ENCODE results near the gene TMUB1. TPM values are rescaled to one million over a fixed set of nuclear protein-coding genes. Genes with fewer than 3 reads are reported as not detected.
A peak's percentile ranks its signal among the peaks of the same experiment; 100 is the strongest.

TMUB1 gene
- total RNA-seq, 4 donors from 2014 or later, result 38.4 to 57.2 (median 44.7) TPM

GRCh38 chr7:151089893-151090730, 6.8 kb upstream of the TMUB1 start:
- peaks cover 11 to 89% (median 50%) of the 10 kb centered on the region in 3 donors for H3K4me1 ChIP-seq
- H3K9me3 ChIP-seq, result no peaks in the 10 kb centered on the region
- no peak for ATAC-seq
- H3K4me3 ChIP-seq, result peak overlapping the region in 1 of 2 donors; percentile 88
- H3K36me3 ChIP-seq, result peaks cover 0 to 14% of the 10 kb centered on the region in 2 donors
- no peaks in the 10 kb centered on the region for H3K27me3 ChIP-seq
- H3K27ac ChIP-seq, result peak overlapping the region; percentile 74 to 98 (median 91)
- WGBS, 2 donors (ENCODE audit: low coverage in 1 of 2), result 40 to 78% methylated on average over 3 to 14 of the region's 22 CpGs
- TF ChIP-seq EP300 (IDR thresholded peaks at IDR 0.05) (no peak), POLR2AphosphoS5 (IDR thresholded peaks at IDR 0.05) (peak; percentile 3)

GRCh38 chr7:151088856-151089699, 5.8 kb upstream of the TMUB1 start:
- WGBS, 2 donors (ENCODE audit: low coverage in 1 of 2), result 5 to 6% methylated on average over 9 to 26 of the region's 30 CpGs
- no peak for TF ChIP-seq EP300 (IDR thresholded peaks at IDR 0.05)
- no peak for TF ChIP-seq POLR2AphosphoS5 (IDR thresholded peaks at IDR 0.05)
- no peak for TF ChIP-seq POLR2A (IDR thresholded peaks at IDR 0.05)
- no peak for TF ChIP-seq CTCF (IDR thresholded peaks at IDR 0.05)
- H3K4me1 ChIP-seq, result peaks cover 11 to 83% (median 48%) of the 10 kb centered on the region in 3 donors
- no peaks in the 10 kb centered on the region for H3K27me3 ChIP-seq
- peak overlapping the region; percentile 88 to 93 for H3K4me3 ChIP-seq
- H3K9me3 ChIP-seq, result no peaks in the 10 kb centered on the region
- H3K36me3 ChIP-seq, result peaks cover 0 to 14% of the 10 kb centered on the region in 2 donors
- peak; percentile 51 for ATAC-seq
- H3K27ac ChIP-seq, result peak overlapping the region; percentile 74 to 98 (median 91)

GRCh38 chr7:151088019-151088855, 4.9 kb upstream of the TMUB1 start:
- ATAC-seq, result no peak
- WGBS, 2 donors (ENCODE audit: low coverage in 1 of 2), result 15 to 53% methylated on average over 3 to 11 of the region's 16 CpGs
- H3K36me3 ChIP-seq, result peaks cover 0 to 14% of the 10 kb centered on the region in 2 donors
- H3K4me1 ChIP-seq, result peaks cover 11 to 83% (median 51%) of the 10 kb centered on the region in 3 donors
- no peaks in the 10 kb centered on the region for H3K27me3 ChIP-seq
- H3K4me3 ChIP-seq, result peak overlapping the region; percentile 88 to 93
- TF ChIP-seq CTCF (IDR thresholded peaks at IDR 0.05), result no peak
- no peak for TF ChIP-seq POLR2A (IDR thresholded peaks at IDR 0.05)
- H3K27ac ChIP-seq, result peak overlapping the region; percentile 74 to 98 (median 91)
- H3K9me3 ChIP-seq, result no peaks in the 10 kb centered on the region

- Histone ChIP-seq H3K27ac (peak overlapping the region; percentile 74 to 98 (median 91)), H3K36me3 (peaks cover 0 to 9% of the 10 kb centered on the region in 2 donors), H3K27me3 (no peaks in the 10 kb centered on the region), H3K9me3 (no peaks in the 10 kb centered on the region), H3K4me1 (peaks cover 13 to 83% (median 52%) of the 10 kb centered on the region in 3 donors), H3K4me3 (peak overlapping the region; percentile 88 to 93)
- peak; percentile 35 for ATAC-seq
- WGBS, 2 donors (ENCODE audit: low coverage in 1 of 2), result no CpG with 5 or more reads among the region's 70 CpGs
- TF ChIP-seq EP300 (IDR thresholded peaks at IDR 0.05) (no peak), POLR2AphosphoS5 (IDR thresholded peaks at IDR 0.05) (peak; percentile 7), POLR2A (IDR thresholded peaks at IDR 0.05) (peak in 1 of 2 donors; percentile 33), CTCF (IDR thresholded peaks at IDR 0.05) (peak in 3 of 4 experiments; percentile 24 to 61 (median 33))
Measured at GRCh38 chr7:151087245-151088018, 4.1 kb upstream of the TMUB1 start.

Data from gastroesophageal sphincter (tissue), 4 donors.